GM19467 (cell line): Measurements from ENCODE around the gene ETV5.

Experiments
- ATAC-seq: cut with Tn5 transposase; IDR thresholded peaks from one replicate; pipeline ENCODE4 v1.9.1; 2021; ENCODE audit warnings: mild to moderate bottlenecking, moderate library complexity; ENCODE audit not compliant: unreplicated experiment

Gene ETV5

DNA sequence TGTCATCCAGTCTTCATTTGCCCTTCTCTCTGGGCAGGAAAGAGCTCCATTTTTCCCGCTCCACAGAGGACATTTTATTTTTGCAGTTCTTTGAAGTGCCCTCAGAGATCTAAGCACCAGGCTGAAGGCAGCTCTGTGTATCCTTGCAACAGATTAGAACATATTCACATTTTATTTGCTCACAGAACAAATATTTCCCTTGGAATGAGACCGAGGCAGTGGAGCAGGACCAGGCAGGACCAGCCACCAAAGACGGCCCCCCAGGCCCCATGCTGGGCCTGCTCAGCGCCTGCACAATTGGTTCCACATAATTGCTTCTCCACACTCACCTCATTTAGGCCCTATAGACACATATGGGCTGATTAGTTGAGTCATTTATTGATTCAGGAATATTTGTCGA is 15.7 kb upstream of the ETV5 start:
- ATAC-seq = no peak

DNA sequence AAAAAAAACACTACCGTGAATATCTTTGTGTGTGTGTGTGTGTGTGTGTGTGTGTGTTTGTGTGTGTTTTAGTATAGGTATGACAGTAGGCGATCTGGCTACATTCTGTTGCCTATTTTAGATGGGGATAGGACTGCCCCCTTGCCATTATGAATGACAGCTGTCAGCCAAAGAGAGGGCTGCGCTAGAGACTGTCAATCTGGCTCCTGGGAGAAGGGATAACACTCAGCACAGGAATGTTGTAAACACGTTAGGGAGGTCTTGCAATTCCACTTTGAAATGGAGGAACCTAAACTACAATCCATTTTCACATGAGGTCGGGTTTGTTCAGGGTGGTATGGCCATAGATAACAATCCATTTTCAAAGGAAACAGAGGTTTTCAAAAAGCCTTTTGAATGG is 14.1 kb upstream of the ETV5 start:
- no peak for ATAC-seq

DNA sequence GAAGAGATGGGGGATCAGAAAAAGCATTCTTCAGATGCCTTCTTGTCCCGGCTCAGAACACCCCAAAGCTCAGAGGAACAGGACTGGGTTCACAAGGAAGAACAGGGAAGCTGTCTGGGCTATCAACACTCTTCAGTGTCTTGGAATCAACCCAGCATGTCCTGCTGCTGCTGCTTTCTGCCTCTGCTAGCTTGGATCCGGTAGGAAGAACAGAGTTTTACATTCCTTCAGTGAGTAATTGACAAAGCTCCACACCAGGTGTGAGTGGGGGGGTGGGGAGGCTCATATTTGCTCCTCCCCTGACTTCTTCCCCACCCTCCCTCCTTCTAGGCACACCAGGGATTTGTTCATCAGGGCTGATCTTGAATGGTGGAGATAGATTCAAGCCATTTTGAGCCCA is 13.1 kb upstream of the ETV5 start:
- ATAC-seq = no peak

DNA sequence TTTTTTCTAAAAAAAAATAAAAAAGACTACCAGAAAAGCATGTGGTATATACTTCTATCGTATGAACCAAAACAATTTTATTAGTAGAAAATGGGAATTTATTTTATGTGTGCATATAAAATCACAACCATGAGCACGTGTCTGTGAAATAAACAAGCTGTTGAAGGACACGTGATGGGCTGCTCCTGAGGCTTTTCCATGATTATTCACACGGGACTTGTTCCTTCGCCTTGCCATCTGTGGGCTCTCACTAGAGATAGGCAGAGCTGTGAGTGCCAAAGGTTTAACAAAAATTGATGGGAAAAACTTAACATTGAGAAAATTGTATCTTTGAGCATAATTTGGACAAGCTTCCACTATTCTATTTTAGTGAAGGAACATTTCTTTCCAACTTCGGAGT is 12.4 kb upstream of the ETV5 start:
- no peak for ATAC-seq

DNA sequence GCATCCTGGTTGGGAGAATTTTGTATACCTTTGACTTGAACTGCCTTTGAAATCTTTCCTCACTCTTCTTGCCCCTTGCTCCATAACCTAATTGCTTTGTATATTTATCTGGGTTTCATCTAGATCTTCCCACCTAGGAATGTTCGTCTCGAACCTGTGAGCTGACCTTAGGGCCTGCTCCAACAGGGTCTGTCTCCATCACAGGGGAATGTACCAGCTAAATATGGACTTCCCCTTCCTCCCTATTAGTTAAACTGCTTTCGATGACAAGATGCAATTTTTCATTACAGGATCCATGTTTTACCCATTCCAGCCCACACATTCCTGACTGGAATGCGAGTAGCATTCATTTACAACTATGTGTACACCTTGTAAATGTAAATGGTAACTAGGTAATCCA is 10.6 kb upstream of the ETV5 start:
- ATAC-seq = no peak

DNA sequence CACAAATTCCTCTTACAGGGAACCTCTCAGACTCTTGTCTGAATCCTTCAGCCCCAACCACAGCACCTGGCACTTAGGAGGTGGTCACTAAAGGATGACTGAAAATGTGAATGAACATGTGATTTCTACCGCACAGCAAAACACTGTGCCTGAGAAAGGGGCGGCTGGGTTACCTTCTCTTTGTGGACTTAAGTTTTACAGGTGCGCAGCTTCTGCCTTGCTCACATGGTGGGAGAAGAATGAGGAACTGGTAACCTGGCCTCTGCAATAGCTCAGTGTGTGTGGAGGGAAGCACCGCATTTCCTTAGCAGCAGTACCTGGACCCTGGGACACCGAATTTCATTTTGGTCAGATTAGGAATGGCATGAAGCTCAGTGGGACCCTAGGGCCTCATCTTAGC is 9.8 kb upstream of the ETV5 start:
- no peak for ATAC-seq

DNA sequence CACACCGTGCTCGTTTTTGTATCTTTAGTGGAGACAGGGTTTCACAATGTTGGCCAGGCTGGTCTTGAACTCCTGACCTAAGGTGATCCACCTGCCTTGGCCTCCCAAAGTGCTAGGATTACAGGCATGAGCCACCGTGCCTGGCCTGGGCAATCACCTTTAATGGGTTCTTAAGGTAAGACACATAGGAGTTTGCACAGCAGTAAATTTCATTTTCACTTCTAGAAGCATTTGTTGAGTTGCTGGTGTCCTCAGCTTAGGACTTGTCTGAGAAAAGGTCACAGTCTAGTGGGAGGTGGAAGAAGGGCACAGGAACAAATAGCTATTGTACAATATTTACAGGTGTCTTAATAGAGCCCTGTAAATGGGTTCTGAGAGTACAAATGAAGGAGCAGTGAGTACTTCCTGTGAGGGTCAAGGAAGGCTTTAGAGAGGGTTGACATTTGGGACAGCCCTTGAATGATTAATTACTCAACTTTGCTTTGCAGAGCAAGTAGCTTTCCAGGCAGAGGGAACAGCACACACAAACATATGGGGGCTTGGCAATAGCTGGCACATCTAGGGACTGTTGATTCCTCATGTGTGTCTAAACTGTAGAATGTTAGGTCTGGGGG is 8.7 kb upstream of the ETV5 start:
- no peak for ATAC-seq

DNA sequence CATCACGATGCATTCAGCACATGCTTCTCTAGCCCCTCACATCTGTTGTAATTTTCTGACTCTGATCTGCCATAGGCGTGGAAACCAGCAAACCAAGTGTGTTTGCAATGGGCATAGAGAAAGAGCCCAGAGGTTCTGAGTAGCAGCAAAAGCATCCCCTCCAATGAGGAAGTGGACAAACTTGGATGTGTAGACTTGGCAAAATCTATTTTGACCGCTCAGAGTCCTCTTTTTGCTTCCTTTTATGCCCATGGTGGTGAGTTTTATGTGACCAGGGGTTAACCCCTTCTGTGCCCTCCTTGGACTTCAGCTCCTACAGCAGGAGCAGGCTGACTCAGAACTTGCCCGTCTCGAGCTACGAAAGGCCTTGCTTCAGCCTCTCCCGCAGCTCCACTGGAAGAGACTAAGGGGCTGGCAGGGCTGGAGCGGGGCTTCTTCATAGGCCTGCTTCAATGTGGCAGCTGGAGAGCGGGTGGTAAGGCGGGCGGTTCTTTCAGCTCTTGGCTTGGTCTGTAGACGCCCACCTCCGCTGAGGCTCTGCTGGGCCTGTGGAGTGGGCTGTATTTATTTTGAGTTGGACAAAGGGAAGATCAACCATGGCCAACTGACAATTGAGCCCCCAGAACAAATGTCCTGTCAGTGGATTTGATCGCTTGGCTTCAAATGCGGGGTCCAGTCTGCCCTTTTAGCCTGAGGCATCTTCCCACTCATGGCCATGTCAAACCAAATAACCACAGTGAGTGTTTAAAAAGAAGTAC is 6.5 kb upstream of the ETV5 start:
- ATAC-seq = no peak

DNA sequence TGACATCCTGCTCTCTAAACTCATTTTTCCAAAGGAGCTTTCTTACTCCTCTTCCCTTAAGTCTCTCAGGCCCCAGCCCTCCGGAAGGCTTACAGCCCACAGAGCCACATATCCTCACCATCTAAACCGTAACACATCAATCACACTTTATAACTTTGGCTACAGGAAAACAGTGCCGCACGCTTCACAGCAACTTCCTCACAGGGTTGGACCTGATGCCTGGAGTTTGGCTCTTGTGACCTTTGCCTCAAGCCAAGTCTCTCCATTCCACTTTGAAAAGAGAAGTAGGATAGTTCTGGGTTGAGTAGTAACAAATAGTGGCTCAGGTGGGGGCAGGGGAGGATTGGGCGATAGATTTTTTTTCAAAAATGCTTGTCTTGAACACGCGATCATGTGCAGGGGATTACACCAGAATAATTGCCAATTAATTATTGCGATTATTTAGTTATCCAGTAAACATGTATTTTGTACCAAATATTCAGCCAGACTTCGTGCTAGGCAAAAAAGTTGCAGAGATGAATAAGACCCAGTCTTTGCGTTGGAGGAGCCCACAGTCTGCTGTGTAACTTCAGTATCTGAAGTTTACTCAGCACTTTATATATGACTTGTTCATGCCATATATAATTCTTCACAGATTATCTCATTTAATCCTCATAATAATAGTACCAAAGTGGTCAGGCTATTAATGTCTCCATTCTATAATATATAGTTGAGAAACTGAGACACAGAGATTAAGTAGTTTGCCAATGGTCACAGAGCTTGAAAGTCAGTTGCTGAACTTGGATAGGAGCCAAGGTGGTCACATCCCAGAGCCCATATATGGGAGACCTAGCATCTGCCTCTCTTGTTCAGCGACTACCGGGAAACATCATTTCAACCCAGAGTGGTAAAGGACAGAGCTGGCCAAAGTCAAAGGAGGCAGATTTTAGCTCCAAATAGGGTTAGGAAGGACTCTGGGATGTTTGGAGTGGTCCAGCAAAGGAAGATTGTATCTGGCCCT is 2.4 kb upstream of the ETV5 start:
- no peak for ATAC-seq

DNA sequence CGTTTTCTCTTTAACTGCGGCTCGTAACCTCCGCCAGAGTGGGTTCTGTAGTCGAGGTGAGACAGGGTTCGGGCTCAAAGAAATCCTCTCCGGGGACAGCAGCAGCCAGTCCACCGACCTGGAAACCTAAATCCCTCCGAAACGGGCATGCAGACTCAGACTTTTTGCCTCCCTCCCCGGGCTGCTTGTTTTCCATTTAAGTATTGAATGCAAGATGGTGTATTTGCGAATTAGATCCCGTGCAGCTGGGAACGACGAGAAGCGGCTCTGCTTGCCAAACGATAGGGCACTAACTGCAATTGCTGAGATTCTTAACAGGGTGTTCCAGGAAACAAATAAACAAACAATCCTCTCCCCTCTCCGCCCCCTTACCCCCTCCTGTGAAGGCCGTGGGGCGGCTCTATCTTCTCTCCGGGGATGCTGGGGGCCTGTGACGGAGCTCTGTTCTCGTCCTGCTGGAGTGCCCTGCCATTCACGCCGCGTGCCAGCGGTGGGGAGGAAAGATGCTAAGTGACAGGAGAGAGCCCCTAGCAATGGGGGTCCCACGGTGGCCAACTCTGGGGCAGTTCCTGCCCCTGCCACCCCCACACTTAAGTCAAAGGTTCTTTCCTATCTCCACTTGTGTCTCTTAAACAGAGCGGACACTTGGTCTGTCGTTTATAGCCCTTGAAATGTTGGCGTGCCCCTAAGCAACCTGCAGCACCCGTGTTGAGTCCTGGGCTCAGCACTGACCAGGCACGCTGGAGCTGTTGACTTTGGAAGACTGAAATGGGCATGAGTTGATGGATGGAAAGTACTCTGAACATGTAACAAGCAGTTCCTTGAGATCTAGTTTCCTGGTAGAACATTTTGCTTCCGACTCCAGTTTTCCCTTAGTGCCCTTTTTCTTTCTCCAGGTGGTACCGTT is 1.3 kb upstream of the ETV5 start:
- ATAC-seq = no peak

DNA sequence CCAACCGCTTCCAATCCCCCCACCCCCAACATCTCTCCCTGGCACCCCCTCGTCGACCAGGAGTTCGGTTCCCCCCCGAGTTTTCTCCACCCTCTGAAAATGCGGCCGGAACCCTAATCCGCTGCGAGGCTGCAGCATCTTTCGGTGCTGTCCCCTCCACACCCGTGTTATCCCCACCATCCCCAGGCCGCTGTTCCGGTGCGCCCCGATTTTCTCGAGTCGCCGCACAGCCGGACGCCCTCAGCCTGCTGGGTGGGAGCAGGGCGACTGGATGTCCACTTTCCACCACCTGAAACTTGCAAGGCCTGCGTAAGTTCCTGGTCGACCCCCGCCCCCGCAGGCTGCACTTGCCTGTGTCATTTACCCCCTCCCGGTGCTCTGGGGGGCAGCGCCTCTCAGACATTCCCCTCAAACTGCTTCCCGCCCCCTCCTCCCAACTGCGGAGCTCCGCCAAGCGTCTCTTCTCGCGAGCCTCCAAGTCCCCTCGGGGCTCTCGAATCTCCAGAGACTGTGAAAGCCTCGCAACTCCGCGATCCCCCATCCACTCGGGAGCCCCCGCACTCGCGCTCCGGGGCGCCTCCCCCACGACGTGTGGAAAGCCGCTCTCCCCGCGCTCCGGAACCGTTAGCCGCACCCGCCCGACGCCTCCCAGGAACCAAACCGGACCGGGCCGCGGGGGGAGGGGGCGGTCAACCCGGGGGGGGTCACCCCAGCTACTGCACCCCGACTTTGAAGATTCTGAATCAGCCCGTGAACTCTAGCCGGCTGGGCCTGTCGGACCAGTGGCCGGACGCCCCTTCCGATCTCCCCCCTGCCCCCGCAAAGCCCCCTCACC is 566 bp downstream of the ETV5 start:
- no peak for ATAC-seq

DNA sequence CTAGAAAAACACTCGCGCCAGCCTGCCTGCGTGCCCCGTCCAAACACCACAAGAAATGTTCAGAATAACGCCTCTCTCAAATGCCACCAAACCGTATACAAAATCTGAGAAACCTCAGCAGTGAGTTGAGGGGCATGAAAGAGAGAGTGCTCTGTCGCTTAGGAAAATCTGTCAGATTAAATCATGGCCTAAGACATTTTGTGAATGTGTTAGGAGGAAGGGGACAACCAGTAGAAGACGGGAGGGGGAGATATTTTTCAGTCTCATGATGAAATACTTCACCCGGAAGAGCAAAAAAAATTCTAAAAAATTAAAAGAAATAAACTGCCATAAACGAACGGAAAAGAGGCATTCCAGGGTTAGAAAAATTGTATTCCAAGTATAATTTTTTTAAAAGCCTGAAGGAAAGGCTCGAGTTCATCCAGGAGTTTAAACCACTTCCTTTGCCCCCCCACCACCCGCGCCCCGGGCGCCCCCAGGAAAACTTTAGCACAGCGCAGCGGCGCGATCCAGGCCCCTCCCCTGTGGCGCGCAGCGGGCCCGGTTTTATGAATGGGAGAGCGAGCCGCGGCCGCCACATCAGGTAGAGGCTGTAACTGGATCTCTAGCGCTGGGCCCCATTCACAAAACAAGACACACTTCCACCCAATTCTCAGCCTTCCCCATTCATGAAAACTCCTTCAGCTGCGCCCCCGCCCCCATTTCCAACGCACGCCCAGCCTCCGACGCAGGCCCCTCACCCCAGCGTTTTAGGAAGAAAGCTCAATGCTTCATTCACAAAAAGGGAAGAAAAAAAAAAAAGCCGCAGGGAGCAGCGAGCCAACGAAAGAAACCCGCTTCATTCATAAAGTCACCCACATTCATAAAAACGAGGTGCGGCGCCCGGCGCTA is 1.4 kb downstream of the ETV5 start:
- peak; percentile 21 for ATAC-seq

DNA sequence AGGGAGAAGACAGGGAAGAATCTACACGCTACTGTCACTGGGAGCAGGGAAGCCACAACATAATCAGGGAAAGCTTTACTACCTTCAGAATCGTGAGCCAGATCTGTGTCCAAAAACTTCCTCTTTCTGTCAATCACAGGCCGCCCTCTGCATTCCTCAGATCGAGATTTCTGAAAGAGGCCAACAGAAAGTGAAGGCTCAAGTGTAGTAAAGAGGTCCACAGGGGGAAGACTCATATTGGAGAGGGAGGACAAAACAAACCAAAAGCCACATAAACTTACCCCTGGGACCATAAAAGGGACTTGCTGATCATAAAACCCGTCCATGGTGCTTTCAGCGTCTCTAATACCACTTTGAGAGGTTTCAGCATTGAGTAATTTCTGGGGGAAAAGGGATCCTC is 3.3 kb downstream of the ETV5 start:
- no peak for ATAC-seq

DNA sequence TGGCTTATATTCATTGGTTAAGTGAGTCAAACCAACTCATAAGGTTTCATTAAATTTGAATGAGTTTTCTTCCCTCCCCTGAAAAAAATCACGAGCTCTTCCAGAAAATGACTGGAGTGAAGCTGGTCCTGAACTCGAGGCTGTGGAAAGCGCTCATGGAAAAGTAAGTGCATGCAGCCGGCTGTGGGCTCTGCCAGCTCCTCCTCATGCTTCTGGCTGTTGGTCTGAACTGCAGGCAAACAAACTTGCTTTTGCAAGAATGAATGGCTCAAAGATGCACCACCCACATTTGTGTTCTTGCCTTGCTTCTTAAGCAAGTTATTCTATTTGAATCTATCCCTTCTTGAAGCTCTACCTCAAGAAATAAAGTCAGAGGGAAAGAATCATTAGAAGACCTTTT is 6.2 kb downstream of the ETV5 start:
- no peak for ATAC-seq

DNA sequence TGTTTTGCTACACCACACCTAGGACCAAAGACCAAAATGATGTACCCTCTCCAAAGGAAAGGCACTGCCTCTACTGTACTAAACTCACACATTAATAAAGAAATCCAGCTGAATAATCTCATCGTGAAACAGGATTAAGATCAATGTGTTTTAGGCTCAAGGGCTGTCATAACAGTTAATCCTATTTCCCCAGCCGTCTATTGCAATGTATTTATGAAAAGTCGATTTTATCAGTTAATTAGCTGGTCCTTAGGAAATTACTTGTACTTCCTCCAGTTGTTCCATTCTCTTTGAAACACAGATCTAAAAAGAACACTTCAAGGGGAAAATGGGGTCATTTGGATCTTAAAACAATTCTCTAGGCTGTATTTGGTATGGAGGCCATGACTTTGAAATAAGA is 8.5 kb downstream of the ETV5 start:
- ATAC-seq = no peak

DNA sequence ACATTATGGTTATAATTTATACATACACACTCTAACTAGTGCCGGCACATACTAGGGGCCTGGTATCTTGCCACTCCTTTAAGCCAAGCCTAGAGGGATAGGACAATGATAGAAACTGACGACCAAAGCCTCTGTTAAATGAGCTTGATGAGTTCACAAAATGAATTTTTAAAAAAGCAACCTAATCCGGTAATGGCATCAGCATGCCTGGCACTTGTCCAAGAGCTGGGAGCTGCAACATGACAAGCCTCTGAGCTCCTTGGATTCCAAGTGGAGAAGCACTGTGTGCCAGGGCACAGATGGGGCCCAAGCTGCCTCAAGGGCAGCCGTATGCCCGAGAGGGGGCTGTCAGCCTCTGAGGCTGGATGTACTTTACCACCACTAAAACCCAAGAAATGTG is 9.7 kb downstream of the ETV5 start:
- ATAC-seq = no peak

DNA sequence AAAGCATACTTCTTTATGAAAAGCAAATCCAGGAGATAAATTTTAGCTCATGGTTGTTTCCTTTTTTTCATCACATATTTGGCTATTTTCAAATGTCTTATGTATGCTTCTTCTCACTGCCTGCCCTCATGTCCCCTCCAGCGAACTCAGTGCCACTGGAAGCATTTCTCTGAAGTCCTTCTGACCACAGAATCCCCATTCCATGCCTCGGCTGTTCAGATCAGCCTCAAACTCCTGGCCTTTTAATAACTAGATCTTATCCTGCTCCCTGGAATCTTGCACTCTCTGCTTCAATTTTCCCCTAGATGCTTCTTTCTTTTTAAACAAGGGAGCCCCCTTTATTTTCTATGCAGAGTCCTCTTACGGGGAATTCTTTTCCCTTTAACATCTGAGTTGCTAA is 10.1 kb downstream of the ETV5 start:
- no peak for ATAC-seq

DNA sequence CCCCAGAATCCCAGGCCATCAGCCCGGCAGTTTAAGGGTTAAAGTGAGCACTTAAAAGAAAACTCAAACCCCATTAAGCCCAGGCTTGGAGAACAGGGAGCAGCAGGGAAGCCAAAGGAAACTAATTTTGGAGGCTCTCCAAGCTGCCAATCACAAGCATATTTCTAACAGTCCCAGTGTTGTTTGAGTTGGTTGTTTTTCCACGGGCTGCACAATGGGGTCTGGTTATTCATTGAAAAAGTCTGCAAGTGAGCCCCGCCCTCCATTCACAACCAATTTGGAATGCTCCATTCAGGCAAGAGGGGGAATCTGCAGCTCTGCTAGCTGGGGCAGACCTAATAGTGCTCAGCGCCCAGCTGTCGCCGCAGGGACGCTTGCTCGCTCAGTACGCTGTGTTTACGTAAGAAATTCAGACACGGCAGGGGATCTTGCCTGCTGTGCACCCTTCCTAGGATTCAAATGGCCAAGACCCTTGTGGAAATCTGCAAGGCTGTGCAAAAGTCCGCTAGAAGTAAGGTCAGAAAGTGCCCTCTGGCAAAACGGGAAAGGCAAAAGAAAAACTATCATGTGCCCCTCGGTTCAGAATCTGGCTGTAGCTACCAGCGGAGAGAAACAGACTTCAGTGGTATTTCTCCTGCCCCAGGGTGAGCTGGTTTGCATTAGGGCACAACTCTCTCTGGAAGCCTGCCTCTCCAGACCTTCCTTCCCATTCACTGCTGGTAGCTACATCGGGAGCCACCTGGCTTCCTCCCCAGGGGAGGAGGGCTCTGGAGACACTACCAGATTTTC is 11.0 kb downstream of the ETV5 start:
- ATAC-seq = no peak
